K562 (cell line): ENCODE measurements around the gene AURKB. TPM values are rescaled to one million over a fixed set of nuclear protein-coding genes. Genes with fewer than 3 reads are reported as not detected.

Experiments used
- ARID1B ChIP-seq: fragments of 450-650 bp; IDR thresholded peaks from 2 replicates; pipeline ENCODE4 v1.6.1; 2016; ENCODE audit warnings: antibody characterized with exemption, mild to moderate bottlenecking, inconsistent platforms
- CBFA2T2 ChIP-seq: fragments of 450-650 bp; conservative IDR thresholded peaks from 2 replicates; pipeline ENCODE4 v1.6.1; 2017; ENCODE audit warnings: mild to moderate bottlenecking
- CEBPB ChIP-seq: fragments of 450-650 bp; IDR thresholded peaks from 2 replicates; pipeline ENCODE4 v1.6.1; 2016; ENCODE audit warnings: missing genetic modification characterization, missing compliant biosample characterization
- E2F1 ChIP-seq: sonication (generic); formaldehyde crosslinking; IDR thresholded peaks from 2 replicates; pipeline ENCODE4 v1.8.1; 2023; ENCODE audit warnings: mild to moderate bottlenecking, missing genetic modification reagents, moderate library complexity
- FOXA3 ChIP-seq, 2 experiments: fragments of 450-650 bp in 1 of 2; sonication (generic) in 1 of 2; formaldehyde crosslinking; IDR thresholded peaks in 1 of 2; conservative IDR thresholded peaks in 1 of 2; 2 replicates each; pipeline versions ENCODE4 v1.4.0 to v1.8.0; 2020 to 2022; ENCODE audit warnings: mild to moderate bottlenecking in 2 of 2, missing genetic modification reagents in 1 of 2
- ILK ChIP-seq: fragments of 450-650 bp; IDR thresholded peaks from 2 replicates; pipeline ENCODE4 v1.6.1; 2016; ENCODE audit warnings: missing genetic modification characterization, low read depth, mild to moderate bottlenecking, missing compliant biosample characterization, moderate library complexity, borderline replicate concordance
- MTA3 ChIP-seq: fragments of 450-650 bp; formaldehyde crosslinking; IDR thresholded peaks from 2 replicates; pipeline ENCODE4 v1.6.1; 2017; ENCODE audit warnings: mild to moderate bottlenecking, borderline replicate concordance
- SMAD3 ChIP-seq: fragments of 450-650 bp; formaldehyde crosslinking; conservative IDR thresholded peaks from 2 replicates; pipeline ENCODE4 v1.4.0; 2020; ENCODE audit warnings: mild to moderate bottlenecking
- TEAD4 ChIP-seq, 2 experiments: sonication (generic) in 1 of 2; formaldehyde crosslinking in 1 of 2; IDR thresholded peaks; 2 replicates each; pipeline versions ENCODE4 v1.6.1 to v1.8.0; 2012 to 2022; ENCODE audit warnings: borderline replicate concordance in 1 of 2, inconsistent platforms in 1 of 2, low read length in 1 of 2, mild to moderate bottlenecking in 1 of 2, missing genetic modification reagents in 1 of 2
- TGIF2 ChIP-seq: sonication (generic); formaldehyde crosslinking; IDR thresholded peaks from 2 replicates; pipeline ENCODE4 v1.8.1; 2022; ENCODE audit warnings: mild to moderate bottlenecking, missing genetic modification reagents, moderate library complexity
- USF2 ChIP-seq: sonication (generic); formaldehyde crosslinking; IDR thresholded peaks from 2 replicates; pipeline ENCODE4 v1.5.0; 2020; ENCODE audit warnings: missing genetic modification reagents
- ZNF124 ChIP-seq: sonication (generic); formaldehyde crosslinking; IDR thresholded peaks from 2 replicates; pipeline ENCODE4 v1.8.1; 2022; ENCODE audit warnings: missing genetic modification reagents
- ZNF212 ChIP-seq: fragments of 450-650 bp; formaldehyde crosslinking; IDR thresholded peaks from 2 replicates; pipeline ENCODE4 v1.4.0; 2020; ENCODE audit warnings: mild to moderate bottlenecking
- ZNF280B ChIP-seq: fragments of 250-450 bp; sonication (Bioruptor Pico); IDR thresholded peaks from 2 replicates; pipeline ENCODE4 v1.5.1; 2021; ENCODE audit warnings: mild to moderate bottlenecking
- polyA plus RNA-seq, 8 experiments: library from polyadenylated mRNA; depleted of rRNA in 4 of 8; stranded (reverse) in 5 of 8; unstranded in 3 of 8; fragments of >200 nt; fragmentation: Nextera tagmentation in 2 of 8; fragmentation: Illumina TruSeq in 1 of 8; extraction: Ambion mirVana in 2 of 8; extraction: Trizol in 1 of 8; gene quantifications; 2 replicates each; pipeline versions ENCODE4 v1.2.1 to v1.2.3, GENCODE V29; 2011 to 2014; ENCODE audit warnings: inconsistent platforms in 1 of 8, missing spikeins in 1 of 8
- total RNA-seq, 7 experiments: library from RNA; depleted of rRNA in 6 of 7; stranded (reverse); fragments of >200 nt in 6 of 7; fragmentation: Illumina TruSeq in 2 of 7; extraction: Trizol in 2 of 7; gene quantifications; 2 replicates each; pipeline versions ENCODE4 v1.2.1 to v1.2.3, GENCODE V29; 2011 to 2021; ENCODE audit warnings: low replicate concordance in 1 of 7
- TF ChIP-seq, protein P1 (sequence below): fragments of 250-450 bp; sonication (Bioruptor Pico); IDR thresholded peaks from 2 replicates; pipeline ENCODE4 v1.6.1; 2021; ENCODE audit warnings: mild to moderate bottlenecking
- TF ChIP-seq, protein P2 (sequence below): fragments of 450-650 bp; formaldehyde crosslinking; IDR thresholded peaks from 2 replicates; pipeline ENCODE4 v1.4.0; 2020; ENCODE audit warnings: mild to moderate bottlenecking, moderate library complexity
- TF ChIP-seq, protein P3 (sequence below), 2 experiments: fragments of 450-650 bp in 1 of 2; IDR thresholded peaks; 2 replicates each; pipeline ENCODE4 v1.6.1; 2011 to 2017; ENCODE audit warnings: low read depth in 2 of 2, antibody characterized with exemption in 1 of 2, borderline replicate concordance in 1 of 2, low read length in 1 of 2, mild to moderate bottlenecking in 1 of 2, mixed read lengths in 1 of 2; ENCODE audit not compliant: control insufficient read depth in 1 of 2

AURKB gene
- total and polyA plus RNA-seq, 9 of the 15 experiments (the other 6 are each of a cell fraction or from before 2014, with no cell fraction given): 27.2 to 114 (median 74.8) TPM

- TF ChIP-seq, protein P1, sequence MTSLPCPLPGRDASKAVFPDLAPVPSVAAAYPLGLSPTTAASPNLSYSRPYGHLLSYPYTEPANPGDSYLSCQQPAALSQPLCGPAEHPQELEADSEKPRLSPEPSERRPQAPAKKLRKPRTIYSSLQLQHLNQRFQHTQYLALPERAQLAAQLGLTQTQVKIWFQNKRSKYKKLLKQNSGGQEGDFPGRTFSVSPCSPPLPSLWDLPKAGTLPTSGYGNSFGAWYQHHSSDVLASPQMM (CRISPR knock-in tag): peak; percentile 91
- TF ChIP-seq ILK (tag): 0 out of 2 replicates have a peak, but pooled peaks have one; percentile 32
- peak; percentile 87 for TF ChIP-seq ARID1B
- TF ChIP-seq TEAD4 (IDR thresholded peaks at IDR 0.05; ENCODE audit: low read length): peak; percentile 96
- no peak for TF ChIP-seq TEAD4 (CRISPR knock-in tag; IDR thresholded peaks at IDR 0.05; ENCODE audit: borderline replicate concordance)
- TF ChIP-seq ZNF124: no peak
- TF ChIP-seq, protein P2, sequence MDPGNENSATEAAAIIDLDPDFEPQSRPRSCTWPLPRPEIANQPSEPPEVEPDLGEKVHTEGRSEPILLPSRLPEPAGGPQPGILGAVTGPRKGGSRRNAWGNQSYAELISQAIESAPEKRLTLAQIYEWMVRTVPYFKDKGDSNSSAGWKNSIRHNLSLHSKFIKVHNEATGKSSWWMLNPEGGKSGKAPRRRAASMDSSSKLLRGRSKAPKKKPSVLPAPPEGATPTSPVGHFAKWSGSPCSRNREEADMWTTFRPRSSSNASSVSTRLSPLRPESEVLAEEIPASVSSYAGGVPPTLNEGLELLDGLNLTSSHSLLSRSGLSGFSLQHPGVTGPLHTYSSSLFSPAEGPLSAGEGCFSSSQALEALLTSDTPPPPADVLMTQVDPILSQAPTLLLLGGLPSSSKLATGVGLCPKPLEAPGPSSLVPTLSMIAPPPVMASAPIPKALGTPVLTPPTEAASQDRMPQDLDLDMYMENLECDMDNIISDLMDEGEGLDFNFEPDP: peak; percentile 91
- TF ChIP-seq USF2 (CRISPR knock-in tag): no peak
- TF ChIP-seq, protein P3, sequence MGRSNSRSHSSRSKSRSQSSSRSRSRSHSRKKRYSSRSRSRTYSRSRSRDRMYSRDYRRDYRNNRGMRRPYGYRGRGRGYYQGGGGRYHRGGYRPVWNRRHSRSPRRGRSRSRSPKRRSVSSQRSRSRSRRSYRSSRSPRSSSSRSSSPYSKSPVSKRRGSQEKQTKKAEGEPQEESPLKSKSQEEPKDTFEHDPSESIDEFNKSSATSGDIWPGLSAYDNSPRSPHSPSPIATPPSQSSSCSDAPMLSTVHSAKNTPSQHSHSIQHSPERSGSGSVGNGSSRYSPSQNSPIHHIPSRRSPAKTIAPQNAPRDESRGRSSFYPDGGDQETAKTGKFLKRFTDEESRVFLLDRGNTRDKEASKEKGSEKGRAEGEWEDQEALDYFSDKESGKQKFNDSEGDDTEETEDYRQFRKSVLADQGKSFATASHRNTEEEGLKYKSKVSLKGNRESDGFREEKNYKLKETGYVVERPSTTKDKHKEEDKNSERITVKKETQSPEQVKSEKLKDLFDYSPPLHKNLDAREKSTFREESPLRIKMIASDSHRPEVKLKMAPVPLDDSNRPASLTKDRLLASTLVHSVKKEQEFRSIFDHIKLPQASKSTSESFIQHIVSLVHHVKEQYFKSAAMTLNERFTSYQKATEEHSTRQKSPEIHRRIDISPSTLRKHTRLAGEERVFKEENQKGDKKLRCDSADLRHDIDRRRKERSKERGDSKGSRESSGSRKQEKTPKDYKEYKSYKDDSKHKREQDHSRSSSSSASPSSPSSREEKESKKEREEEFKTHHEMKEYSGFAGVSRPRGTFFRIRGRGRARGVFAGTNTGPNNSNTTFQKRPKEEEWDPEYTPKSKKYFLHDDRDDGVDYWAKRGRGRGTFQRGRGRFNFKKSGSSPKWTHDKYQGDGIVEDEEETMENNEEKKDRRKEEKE (IDR thresholded peaks at IDR 0.05; ENCODE audit: borderline replicate concordance in 1 of 2, control insufficient read depth in 1 of 2, low read depth in 2 of 2, low read length in 1 of 2): peak; percentile 66 to 100; a peak in 3 of 4 replicates
- 0 out of 2 replicates have a peak, but pooled peaks have one; percentile 40 for TF ChIP-seq ZNF212 (CRISPR knock-in tag)
- TF ChIP-seq TGIF2: no peak
- no peak for TF ChIP-seq ZNF280B (CRISPR knock-in tag)
- peak; percentile 98 for TF ChIP-seq MTA3
- peak; percentile 66 for TF ChIP-seq CBFA2T2
- peak; percentile 48 to 63; a peak in 2 of 4 replicates for TF ChIP-seq FOXA3 (CRISPR knock-in tag; conservative IDR thresholded peaks at IDR 0.05 in 1 of 2, IDR thresholded peaks at IDR 0.05 in 1 of 2)
- peak; percentile 96 for TF ChIP-seq SMAD3 (CRISPR knock-in tag)
- 0 out of 2 replicates have a peak, but pooled peaks have one; percentile 29 for TF ChIP-seq E2F1 (CRISPR knock-in tag)
- peak; percentile 97 for TF ChIP-seq CEBPB (tag)
These were observed 37.1 kb downstream of the AURKB start (continued) for GRCh38 chr17:8173056-8173870.
